A172 (cell line): ENCODE measurements around the gene TPRA1. TPM values are rescaled to one million over a fixed set of nuclear protein-coding genes. Genes with fewer than 3 reads are reported as not detected.

Experiments
- DNase-seq: peaks from one replicate; pipeline ENCODE4 v3.0.0-alpha.2; 2015; ENCODE audit warnings: low spot score
- total RNA-seq: library from RNA; depleted of rRNA; stranded (reverse); fragments of >200 nt; shearing (Covaris generic); gene quantifications from 2 replicates; pipeline ENCODE4 v1.2.3, GENCODE V29; 2014

TPRA1 gene
- total RNA-seq, 1 experiment from 2014 or later: 61.8 TPM

DNA sequence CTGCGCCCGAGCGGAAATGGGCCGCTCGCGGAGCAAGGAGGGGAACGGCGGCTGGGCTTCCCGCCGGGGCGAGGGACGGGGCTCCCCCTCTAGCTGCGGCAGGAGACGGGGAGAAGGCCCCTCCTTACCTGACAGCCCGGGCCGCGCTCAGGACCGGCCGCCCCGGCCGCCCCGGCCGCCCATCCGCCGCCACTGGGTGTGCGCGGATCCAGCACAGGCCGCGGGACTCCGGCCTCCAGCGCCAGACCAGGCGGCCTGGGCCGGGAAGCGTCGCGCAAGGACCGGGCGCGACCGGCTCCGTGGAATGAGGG lies 296 bp downstream of the TPRA1 start:
- no peak for DNase-seq

DNA sequence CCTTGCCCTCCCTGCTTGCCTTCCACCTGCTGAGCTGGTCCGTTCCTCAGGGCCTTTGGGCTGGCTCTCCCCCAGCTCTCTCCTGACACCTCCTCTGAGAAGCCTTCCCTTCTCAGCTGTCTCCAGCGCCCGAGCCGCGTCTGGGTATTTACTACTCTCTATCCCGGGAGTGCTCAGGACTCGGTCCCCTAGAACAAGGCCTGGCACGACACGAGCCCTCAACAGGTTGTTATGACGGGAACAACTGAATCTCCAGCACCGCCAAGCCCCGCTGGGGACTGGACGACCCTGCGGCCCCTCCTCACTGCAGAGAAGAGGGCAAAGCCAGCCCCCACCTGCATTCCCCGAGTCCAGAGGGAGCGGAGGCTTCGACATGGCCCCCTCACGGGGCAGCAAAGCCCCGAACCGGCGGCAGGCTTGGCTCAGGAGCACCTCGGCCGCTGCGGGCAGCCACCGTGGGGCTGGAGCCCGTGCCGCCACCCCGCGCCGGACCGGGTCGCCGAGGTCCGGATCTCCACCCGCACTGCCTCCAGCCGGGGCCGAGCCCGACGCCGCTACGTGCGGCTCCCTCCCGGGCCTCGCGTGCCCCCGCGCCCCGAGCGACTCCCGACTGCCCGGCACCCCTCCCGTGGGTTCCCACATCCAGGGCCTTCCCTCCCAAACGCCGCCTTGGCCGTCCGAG lies 792 bp downstream of the TPRA1 start:
- no peak for DNase-seq

DNA sequence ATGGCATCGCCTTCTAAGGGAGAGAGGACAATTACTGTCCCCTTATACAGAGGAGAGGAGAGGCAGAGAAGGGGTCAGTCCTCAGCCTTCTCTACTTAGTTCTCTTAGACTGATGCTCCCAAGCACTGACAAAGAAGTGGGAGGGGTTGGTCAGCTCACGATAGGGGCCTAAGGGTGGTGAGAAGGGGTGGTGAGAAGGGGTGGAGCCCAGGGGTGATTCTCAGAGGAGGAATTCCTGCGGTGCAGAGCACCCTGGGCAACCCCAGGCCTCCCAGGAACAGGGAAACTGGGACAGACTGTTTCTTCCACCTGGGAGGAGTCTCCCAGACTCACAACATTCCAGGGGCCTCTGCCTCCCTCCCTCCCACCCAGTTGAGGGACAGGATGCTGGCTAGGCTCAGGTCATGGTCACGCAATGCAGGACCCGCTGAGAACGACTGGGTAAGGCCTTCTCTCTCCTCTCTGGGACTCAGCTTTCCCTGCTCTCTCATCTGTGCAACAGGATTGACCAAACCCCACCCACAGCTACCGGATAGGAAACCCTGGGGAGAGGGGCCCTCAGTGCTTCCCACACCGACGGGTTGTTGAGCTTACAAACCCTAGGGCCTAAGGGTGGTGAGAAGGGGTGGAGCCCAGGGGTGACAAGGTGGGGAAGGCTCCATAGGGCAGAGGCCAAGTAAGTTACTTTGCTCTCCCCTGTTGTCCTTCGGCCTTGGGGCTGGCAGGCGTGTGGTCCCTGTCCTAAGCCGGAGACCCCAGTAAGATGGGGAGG lies 1.5 kb downstream of the TPRA1 start:
- DNase-seq: peak; percentile 73

DNA sequence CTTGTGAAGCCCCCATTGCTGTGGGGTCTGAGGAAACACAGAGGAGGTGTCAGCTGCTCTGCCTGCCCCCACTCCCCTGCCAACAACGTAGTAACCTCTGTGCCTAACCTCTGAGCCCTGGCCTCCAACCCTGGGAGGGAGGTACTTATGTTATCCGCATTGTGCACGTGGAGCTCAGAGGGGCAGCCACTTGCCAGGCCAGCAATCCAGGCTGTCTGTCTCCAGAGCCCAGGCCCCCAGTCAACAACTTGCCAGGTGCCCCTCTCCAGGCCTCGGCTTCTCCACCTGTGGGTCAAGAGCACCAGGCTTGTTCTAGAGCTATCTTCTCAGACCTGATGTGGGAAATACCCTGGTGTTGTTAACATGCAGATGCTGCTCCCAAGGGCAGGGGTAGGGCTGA lies 2.7 kb downstream of the TPRA1 start:
- no peak for DNase-seq

DNA sequence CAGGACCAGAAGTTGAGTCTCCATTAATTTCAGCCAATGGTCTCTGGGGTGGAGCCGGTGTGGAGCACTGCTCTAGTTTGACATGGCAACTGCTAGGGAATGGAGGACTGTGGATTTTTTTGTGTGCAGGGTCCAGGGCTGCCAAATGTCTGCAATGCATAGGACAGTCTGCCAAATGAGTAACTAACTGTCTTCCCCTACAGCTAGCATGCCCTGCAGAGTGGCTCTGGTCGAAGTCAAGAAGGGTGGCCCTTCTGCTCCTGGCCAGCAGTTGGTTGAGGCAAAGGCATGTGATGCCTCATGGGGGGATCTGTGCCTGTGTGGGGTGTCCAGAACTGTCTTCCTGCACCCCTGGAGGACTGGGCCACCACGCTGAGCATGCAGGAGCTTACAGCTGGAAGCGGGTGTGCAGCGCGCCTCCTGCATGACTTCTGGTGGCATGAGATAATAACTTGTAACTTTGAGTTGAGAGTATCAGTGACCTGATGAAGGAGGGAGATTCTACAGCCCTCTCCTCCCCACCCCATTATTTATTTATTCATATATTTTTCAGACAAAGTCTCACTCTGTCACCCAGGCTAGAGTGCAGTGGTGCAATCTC lies 4.6 kb downstream of the TPRA1 start:
- no peak for DNase-seq

DNA sequence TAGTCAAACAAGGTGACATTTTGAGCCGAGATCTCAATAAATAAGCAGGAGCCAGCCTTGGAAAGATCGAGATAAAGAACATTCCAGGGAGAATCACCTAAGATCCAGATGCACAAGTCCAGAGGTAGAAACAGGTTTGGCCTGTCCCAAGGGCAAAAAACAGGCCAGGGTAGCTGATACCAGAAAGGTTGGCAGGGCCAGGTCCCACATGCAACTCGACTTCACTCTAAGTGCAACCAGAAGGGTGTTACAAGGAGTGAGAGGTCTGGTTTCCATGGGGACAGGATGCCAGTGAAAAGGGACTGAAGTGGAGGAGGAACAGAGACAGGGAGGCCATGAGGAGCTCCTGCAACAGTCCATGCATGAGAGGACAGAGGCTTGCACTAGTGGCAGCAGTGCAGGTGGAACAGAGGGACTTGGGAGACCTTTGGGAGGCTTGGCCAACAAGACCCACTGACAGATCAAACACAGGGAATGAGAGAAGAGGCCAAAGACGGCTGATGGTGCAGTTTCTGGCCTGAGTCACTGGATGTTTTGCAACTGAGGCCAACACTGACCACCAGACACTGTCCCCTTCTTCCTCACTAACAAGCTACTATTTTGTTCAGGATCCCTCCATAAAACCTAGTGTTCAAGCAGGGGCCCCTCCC lies 5.2 kb downstream of the TPRA1 start:
- DNase-seq: no peak

DNA sequence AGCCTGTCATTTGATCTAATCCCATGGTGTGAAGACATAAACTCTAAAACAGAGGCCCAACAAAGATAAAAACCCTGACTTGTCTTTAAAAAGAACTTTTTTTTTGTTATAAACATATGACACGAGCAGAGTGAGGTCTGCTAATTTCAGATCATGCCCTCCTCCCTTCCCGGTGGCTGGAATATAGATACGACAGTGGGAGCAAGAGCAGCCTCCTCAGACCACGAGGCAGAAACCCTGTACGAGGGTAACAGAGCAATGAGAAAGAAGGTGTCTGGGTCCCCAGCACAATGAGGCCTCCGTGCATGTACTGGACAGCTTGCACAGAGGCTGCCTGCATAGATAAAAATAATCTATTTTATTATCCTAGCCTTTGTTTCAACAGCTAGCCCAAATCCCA lies 5.8 kb downstream of the TPRA1 start:
- no peak for DNase-seq

DNA sequence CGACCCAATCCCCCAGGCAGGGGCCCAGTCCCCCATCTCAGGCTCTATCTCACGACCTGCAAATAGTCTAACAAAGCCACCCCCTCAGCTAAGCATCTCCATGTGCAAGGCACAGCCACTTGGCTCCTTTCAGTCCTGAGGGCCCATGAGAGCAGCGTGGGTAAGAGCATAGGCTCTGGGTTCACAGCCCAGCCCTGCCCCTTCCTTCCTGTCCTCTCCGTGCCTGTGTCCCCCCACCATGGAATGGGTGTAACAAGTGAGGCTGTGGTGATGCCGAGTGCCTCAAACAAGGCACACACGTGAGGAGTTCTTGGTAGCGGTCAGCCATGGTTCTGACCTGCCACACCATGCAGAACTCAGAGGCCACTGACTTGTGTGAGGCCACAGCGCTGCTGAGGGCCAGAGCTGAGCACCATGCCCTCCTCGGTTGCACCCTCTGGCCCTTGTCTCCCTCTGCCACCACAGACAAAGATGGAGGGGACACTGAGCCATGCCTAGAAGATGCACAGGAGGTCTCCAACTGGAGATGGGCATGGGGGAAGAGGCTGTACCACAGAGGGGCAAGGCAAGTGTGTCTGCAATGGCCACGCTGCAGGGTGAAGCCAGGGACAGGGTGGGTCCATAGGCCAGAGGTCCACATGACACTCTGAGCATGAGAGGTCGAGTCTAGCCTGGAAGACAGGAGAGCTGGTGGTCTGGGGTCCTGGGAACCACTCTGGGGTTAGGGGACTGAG lies 10.0 kb downstream of the TPRA1 start:
- no peak for DNase-seq

DNA sequence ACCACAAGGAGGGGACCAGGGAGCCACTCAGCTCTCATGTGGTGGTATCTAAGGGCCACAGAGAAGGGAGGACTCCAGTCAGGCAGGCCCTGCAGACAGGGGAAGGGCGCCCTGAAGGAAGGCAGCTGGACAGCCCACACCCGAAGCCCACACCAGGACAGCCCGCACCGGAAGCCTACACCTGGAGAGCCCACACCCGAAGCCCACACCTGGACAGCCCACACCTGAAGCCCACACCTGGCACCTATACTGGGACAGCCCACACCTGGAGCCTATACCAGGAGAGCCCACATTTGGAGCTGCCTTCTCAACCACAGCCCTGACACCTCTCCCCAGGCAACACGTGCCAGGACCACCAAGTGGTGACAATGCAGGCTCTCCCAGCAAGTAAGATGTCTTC lies 11.7 kb downstream of the TPRA1 start:
- no peak for DNase-seq

DNA sequence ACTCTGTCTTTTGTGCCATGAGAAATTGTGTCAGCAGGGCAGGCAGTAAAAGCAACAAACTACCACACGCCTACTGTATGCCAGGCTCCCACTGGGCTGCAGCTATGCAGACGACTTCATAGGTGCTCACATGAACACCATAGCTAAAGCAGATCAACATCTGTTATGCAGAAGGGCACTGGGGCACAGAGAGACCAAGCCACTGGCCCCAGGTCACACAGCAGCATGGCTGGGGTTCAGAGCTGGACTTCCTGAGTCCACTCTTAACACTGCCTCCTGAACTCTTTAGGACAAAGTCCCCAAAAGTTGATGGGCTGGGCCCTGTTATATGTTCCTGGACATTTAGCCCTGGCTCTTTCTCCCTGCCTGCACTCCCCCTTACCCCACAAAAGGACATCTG lies 12.4 kb downstream of the TPRA1 start:
- DNase-seq: no peak

DNA sequence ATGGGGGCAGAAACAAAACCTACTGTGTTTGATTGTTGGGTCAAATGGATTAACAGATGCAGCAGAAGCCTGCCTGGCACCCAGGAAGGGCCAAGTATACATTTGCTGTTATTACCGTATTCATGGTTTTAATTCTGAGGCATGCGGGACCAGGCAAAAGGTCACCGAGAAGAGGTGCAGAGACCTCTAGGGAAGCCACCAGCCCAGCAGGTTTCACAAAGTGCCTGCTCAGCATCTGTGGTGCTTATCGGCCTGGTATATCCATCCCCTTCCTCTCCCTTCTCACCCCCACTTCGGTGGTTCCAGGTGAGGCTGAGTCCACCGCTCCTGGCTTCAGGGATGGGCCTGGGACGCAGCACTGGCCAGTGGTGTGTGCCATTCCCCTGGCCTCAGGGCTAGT lies 13.1 kb downstream of the TPRA1 start:
- no peak for DNase-seq

DNA sequence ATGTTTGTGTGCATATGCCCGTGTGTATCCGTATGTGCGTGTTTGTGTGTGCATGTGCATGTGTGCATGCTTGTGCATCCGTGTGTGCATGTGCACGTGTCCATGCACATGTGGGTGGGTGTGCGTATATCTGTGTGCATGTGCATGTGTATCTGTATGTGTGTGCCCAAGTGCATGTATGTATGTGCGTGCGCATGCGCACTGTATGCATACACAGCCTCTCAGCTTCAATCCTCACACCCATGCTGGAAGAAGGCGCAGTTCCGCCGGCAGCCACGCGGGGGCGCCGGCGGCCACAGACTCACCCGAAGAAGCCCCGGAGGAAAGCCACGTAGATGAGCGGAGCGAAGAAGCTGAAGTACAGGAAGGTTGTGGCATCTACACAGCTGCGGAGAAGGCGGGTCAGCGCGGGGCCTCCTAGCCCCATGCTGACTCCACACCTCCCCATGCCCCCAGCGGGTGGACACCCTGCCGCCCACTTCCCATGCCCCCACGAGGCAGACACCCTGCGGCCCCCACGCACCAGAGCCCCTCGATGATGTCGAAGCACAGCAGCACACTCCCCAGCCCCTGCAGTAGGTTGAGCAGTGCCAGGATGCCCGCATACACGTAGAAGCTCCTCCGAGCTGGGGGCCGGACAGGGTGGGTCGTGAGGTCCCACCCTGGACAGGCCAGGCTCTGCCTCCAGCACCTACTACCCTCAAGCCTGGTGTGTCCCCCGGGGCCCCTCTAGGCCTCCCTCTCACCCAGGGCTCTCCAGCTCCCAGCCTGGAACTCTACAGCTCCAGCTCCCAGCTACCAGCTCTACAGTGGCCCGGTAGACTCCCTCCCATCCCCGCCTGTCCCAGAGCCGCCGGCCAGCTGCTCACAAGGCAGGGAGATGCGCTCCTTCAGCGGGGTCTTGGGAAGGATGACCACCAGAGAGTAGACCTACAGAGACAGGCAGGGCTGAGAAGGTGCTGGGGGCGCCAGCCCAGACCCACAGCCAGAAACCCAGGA lies 15.4 kb downstream of the TPRA1 start:
- DNase-seq: peak; percentile 86

DNA sequence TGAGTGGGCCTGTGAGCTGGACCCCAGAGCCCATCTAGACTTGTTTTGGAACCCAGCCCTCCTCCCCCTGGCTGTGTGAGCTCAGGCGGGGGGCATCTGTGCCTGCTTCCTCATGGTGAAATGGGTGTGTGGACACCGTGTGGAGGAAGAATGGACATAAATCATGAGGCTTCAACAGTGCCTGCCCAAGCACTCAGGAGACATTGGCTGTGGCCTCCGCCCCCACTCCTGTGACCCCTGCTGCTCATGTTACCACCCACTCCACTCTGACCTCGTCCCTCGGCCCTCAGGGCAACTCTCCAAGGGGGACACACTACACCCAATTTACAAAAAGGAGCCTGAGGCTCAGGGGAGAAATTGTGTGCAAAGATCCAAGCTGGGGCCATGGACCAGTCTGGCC lies 16.6 kb downstream of the TPRA1 start:
- DNase-seq: no peak

DNA sequence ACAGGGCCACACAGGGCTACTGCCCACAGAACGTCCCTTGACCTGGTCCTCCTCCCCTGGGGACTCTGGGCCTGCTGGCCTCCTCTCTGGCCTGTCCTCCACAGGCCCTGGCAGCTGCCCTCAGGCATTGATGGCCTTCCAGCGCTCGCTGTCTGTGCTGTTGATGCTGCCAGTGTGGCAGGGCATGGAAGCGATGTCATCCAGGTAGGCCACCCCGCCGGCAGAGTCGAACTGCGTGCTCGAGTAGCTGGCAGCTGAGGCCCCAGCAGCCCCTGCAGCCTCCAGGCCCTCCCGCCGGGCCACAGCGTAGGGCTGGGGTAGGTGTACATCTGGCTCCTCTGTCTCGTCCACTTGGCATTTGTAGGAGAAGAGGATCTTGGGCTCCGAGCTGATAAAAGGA lies 17.1 kb downstream of the TPRA1 start:
- DNase-seq: no peak

DNA sequence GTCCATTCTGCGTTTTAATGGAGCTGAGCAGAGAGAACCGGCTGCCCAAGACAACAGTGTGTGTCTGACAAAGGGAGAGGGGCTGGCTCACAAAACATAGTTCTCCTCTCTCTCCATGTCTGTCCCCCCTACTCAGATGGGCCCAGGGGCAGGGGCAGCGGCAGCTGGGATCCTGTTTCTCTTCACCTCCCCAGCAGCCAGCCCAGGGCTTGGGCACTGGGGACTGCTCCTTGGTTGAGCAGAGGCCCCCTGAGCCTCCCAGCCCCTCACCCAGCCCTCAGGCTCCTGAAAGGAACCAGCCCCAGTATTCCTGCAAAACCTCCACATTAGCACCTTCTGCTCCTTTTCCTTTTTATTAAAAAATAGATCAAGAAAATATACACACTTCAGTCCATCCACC lies 17.8 kb downstream of the TPRA1 start:
- DNase-seq: no peak

DNA sequence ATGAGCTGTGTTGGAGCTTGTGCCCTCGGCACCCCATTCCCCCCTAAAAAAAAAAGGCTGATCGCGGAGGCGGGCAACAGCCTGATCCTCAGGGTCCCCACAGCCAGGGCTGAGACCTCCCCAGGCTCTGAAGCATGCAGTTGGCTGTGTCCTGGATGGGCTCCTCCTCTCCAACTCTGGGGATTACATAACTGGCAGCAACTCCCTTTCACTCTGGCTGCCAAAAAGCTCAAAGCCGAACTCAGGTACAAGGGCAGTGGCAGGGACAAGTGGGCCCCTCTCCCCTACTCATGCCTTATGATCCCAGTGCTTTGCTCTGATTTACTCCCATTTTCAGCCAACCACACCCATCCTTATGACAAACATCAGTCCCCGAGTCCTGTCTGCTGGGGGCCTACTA lies 18.3 kb downstream of the TPRA1 start:
- DNase-seq: no peak

DNA sequence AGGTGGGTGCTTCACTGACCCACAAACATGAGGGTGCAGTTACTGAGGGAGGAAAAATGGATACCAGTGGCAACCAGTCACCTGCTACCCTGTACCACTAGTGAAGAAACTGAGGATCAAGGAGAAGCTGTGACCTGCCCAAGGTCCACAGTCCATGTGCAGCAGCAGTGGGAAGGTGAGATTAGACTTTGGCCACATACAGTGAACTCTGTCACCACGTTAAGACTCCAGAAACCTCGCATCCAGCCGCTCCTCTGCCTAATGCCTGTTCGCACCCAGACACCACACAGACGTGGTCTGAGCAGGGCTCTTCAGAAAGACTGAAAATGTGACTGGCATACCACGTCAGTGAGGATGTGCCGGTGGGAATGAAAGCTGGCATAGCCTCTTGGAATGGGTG lies 20.0 kb downstream of the TPRA1 start:
- no peak for DNase-seq

DNA sequence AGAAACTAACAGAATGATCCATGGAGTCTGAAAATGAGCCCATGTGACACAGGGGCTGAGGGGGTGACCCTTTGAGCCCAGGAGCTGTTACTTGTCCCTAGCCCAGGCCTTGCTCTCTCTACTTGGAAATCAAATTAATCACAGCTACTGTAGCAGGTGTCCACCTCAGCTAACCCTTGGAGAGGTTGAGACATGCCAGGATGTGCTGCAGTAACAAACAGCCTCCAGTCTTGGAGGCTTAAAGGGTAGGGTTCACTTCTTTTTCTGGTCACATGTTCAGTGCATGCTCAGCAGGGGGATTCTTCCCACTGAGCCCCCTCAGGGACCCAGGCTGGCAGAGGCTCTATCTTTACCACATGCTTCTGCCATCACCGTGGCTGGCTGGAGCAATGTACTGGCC lies 21.4 kb downstream of the TPRA1 start:
- no peak for DNase-seq

DNA sequence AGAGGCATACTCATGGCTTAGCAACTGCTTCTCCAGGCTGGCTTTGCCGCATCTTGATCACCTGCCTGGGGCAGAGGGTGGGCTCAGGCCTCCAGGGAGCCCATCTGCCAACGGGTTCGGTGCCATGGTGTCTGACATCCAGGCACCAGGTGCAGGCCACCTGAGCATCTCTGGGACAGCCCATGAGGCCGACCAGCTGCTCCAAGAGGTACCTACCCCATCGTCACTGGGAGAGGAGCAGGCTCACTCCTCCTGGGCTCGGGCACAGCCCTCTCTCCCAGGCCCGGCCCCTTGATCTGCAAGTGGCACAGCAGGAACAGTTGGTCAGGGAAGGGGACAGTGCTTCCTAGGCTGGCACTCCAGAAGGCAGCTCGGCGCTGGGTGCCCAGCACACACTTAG lies 21.9 kb downstream of the TPRA1 start:
- no peak for DNase-seq

DNA sequence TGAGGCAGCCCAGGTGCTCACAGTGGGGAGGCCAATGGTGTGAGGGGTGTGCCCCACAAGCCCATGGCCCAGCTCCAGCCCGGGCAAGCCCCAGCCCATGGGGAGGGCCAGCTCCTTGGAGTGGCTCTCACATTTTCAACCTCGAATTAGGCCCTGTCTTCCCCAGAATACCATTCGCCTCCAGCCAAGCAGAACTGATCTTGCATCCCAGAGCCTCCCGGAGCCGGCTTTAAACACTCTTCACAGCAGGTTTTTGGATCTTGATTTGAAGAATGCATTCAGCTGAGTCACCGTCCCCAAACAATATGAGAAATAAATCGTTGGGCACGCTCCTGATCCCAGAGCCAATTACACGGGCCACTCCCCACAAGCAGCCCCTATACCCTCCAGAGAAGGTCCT lies 23.7 kb downstream of the TPRA1 start:
- DNase-seq: no peak

DNA sequence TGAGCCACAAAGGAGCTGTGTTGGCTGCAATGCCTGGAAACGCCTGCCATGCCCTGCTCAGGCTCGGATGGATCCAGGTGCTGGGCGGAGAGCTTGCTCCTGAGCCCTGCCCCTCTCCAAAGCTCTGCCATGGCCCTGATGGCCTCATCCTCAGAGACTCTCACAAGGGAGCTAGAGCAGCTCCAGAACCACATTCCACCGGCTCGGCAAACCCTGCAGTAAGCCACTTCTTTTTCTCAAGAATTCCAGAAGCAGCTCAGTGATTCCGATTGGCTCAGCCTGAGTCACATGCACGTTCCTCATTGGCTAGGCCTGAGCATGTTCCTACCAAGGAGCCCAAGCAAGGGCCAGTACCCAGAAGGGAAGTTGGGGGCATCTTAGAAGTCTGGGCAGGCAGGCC lies 24.8 kb downstream of the TPRA1 start:
- no peak for DNase-seq
